HG03095 (cell line): ENCODE measurements around the gene SSTR1.

Source experiments
- ATAC-seq: cut with Tn5 transposase; IDR thresholded peaks from one replicate; pipeline ENCODE4 v1.9.1; 2021; ENCODE audit warnings: moderate library complexity; ENCODE audit not compliant: unreplicated experiment

The SSTR1 gene

DNA sequence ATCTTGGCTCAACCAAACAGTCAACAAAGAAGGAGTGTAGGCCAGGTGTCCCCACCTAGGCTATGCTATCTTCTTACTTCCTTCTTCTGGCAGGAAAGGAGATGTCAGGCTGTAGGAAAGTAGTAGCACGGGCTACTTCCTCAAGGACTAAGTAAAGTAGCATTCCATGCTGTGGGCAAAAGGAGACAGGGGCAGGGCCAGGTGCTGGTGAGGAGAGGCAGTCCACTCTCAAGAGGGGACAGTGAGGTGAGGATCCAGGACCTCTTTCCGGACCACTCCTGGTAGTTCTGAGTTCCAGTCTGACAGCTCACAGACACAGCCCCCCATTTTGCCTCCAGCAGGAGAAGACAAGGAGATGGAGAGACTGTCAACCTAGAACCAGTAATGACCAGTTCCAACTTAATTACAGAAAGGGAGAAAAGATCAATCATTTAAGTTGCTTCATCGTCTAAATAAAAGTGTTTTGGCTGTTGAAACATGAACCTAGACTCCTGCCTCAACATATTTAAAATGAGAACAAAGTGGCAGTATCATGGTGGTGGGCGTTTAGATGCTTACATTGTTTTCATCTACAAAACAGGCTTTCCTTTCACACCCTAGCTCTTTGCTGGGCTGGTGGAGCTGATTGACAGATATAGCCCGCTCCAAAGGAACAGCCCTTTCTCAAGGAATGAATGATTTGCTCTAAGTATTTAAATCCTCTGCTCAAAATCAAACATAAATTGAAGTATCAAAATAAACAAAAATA, 5.1 kb upstream of the SSTR1 start:
- ATAC-seq = no peak

DNA sequence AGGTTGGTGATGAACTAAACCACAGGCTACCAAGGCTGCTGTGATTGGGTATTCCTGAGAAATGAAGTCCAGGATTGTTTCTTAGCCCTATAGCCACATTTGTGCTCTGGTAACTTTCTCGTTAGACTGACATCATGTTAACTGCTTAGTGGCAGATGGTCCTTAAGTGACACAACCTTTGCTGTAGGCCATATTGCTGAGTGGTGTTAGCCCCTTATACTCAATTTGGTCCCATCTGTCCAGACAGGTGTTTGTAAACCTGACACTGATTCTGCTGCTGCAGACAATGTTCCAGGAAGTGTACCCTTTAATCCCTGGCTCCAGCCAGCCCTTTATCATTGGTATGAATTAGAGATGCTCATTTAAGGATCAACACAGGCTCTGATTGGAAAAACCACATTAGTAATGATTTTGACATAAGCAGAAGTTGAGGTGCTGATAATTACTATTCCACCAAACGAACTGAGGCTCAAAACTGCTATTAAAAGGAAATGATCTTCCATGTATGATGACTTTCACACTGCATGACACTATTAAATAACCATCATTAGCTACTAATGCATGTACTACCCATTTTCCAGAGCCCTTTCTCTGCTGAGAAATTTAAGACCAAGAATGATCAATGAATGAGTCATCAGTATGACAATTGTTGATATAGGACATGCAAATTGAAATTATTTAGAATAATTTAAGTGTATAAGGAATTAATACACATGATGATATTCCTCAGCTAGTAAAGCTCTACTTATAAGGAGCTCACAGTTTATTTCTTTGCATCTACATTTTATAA, 3.6 kb upstream of the SSTR1 start:
- ATAC-seq = no peak

DNA sequence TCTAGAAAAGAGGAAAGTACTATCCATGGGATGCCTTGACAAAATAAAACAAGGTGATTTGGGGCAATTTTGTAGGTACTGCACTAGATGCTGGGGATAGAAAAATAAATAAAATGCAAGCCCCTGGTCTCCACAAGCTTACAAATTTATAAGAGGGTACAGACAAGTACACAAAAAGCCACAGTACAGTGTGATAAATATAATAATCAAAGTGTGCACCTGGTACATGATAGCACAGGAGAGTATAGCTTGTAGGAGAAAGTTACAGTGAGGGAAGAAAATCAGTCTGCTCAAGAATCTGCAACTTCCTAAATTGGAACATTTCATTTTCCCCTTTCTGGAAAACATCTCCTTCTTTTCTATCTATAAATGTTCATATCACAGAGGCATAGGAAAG, 3.0 kb upstream of the SSTR1 start:
- ATAC-seq = no peak

DNA sequence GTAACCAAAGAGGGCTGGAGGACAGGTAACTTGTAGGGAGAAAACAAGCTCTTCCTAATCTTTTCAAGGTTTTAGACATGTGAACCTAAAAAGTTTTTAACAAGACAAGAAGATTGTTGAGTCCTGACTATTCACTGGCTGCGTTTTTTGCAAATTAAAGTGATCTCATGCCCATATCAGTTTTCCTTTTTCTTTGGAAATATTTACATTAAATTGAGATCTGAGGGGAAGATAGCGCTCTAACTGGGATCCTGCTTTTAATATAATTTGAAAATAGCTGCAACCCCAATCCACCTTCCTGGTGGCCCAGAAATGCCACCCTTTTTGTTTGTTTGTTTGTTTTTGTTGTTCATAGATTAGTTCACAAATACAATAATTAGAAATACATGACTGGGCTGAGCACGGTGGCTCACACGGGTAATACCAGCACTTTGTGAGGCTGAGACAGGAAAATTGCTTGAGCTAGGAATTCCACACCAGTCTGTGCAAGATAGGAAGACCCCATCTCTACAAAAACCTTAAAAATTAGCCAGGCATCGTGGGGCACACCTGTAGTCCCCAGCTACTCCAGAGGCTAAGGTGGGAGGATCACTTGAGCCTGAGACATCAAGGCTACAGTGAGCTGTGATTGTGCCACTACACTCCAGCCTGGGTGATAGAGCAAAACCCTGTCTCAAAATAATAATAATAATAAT, 2.4 kb upstream of the SSTR1 start:
- ATAC-seq = no peak

DNA sequence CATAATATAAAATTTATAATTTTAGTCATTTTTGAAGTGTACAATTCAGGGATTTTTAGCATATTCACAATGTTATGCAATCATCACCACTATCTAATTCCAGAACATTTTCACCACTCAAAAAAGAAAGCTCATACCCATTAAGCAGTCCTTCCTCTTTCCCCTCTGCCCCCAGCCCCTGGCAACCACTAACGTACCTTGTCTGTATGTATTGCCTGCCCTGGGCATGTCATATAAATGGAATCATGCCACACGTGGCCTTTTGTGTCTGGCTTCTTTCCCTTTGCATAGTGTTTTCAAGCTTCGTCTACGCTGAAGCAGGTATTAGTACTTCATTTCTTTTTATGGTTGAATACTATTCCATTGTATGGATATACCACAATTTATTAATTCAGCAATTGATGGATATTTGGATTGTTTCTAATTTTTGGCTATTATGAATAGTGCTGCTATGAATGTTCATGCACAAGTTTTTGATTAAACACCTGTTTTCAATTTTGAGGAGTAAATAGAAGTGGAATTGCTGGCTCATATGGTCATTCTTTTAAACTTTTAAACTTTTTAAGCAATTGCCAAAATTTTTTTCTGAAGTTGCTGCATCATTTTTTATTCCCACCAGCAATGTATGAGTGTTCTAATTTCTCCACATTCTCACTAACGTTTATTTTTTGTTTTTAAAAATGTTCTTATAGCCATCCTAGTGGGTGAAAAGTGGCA, 1.6 kb upstream of the SSTR1 start:
- ATAC-seq = no peak

DNA sequence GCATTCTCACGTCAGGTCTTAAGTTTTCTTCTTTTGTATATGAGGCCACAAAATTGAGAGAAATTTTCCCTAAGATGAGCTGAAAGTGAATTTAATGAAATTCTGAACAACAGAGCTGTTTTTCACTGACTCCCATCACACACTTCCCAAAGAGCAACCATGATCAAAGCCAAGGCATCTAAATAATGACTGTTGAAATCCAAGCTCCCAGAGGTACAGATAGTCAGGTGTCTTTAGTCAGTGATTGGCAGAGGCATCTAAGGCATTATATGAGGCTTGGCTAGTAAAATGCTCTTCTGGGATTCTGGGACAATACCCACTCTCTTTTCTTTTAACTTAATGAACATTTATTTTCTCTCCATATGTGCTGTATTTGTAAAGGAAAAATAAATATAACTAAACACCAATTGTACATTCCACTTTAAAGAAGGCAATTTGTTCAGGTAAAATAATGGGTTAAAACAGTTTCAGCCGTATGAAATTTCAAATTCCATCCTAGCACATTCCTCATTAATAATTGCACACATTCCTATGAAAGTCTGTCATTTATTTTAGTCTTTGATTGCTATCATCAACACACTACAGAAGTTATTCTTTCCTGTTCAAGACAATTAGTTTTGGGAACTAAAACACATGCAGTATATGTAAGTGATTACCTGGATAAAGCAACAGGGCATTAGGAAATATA, 871 bp upstream of the SSTR1 start:
- ATAC-seq = no peak

DNA sequence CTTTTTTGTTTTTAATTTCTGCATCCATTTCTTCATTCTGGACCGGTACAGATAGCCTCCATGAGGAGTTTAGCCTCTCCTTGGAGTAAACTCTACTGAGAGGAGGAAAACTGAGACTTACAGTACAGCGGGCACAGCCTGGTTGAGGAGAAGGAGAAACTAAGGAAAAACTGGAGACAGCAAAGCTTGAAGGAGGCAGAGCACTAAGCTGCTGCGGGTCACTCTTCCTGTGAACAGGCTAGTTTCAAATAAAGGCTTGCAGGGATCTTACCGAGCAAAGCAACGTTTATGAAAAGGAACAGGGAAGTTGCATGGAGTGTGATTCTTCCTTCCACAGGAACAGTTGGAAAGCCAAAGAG, 348 bp upstream of the SSTR1 start:
- ATAC-seq = no peak

DNA sequence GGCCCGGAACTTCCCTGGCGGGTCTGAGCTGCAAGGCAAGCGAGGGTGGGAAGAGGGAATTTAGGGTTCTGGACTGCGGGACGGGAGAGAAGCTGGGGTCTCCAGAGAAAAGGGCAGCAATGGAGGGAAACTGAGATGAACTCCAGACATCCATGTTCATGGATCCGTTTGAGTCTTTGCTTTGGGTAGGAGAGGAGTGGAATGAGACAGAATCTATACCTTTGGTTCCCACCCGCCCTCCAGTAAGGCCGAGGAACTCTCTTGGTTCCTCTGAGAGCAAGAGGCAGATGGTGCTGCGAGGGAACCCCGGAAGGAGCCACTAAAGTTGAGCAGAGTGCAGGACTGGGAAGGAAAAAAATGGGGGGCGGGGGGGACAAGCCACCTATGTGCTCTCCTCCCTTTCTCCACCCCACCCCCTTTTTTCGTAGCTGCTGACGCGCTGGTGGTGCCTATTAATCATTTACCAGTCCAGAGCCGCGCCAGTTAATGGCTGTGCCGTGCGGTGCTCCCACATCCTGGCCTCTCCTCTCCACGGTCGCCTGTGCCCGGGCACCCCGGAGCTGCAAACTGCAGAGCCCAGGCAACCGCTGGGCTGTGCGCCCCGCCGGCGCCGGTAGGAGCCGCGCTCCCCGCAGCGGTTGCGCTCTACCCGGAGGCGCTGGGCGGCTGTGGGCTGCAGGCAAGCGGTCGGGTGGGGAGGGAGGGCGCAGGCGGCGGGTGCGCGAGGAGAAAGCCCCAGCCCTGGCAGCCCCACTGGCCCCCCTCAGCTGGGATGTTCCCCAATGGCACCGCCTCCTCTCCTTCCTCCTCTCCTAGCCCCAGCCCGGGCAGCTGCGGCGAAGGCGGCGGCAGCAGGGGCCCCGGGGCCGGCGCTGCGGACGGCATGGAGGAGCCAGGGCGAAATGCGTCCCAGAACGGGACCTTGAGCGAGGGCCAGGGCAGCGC, 1.2 kb downstream of the SSTR1 start:
- no peak for ATAC-seq

DNA sequence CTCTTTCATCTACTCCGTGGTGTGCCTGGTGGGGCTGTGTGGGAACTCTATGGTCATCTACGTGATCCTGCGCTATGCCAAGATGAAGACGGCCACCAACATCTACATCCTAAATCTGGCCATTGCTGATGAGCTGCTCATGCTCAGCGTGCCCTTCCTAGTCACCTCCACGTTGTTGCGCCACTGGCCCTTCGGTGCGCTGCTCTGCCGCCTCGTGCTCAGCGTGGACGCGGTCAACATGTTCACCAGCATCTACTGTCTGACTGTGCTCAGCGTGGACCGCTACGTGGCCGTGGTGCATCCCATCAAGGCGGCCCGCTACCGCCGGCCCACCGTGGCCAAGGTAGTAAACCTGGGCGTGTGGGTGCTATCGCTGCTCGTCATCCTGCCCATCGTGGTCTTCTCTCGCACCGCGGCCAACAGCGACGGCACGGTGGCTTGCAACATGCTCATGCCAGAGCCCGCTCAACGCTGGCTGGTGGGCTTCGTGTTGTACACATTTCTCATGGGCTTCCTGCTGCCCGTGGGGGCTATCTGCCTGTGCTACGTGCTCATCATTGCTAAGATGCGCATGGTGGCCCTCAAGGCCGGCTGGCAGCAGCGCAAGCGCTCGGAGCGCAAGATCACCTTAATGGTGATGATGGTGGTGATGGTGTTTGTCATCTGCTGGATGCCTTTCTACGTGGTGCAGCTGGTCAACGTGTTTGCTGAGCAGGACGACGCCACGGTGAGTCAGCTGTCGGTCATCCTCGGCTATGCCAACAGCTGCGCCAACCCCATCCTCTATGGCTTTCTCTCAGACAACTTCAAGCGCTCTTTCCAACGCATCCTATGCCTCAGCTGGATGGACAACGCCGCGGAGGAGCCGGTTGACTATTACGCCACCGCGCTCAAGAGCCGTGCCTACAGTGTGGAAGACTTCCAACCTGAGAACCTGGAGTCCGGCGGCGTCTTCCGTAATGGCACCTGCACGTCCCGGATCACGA, 2.2 kb downstream of the SSTR1 start:
- no peak for ATAC-seq

DNA sequence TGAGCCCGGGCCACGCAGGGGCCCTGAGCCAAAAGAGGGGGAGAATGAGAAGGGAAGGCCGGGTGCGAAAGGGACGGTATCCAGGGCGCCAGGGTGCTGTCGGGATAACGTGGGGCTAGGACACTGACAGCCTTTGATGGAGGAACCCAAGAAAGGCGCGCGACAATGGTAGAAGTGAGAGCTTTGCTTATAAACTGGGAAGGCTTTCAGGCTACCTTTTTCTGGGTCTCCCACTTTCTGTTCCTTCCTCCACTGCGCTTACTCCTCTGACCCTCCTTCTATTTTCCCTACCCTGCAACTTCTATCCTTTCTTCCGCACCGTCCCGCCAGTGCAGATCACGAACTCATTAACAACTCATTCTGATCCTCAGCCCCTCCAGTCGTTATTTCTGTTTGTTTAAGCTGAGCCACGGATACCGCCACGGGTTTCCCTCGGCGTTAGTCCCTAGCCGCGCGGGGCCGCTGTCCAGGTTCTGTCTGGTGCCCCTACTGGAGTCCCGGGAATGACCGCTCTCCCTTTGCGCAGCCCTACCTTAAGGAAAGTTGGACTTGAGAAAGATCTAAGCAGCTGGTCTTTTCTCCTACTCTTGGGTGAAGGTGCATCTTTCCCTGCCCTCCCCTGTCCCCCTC, 3.0 kb downstream of the SSTR1 start:
- ATAC-seq = no peak

DNA sequence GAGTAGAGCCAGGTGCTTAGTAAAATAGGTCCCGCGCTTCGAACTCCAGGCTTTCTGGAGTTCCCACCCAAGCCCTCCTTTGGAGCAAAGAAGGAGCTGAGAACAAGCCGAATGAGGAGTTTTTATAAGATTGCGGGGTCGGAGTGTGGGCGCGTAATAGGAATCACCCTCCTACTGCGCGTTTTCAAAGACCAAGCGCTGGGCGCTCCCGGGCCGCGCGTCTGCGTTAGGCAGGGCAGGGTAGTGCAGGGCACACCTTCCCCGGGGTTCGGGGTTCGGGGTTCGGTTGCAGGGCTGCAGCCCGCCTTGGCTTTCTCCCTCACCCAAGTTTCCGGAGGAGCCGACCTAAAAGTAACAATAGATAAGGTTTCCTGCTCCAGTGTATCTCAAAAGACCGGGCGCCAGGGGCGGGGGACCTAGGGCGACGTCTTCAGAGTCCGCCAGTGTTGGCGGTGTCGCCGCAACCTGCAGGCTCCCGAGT, 3.6 kb downstream of the SSTR1 start:
- no peak for ATAC-seq

DNA sequence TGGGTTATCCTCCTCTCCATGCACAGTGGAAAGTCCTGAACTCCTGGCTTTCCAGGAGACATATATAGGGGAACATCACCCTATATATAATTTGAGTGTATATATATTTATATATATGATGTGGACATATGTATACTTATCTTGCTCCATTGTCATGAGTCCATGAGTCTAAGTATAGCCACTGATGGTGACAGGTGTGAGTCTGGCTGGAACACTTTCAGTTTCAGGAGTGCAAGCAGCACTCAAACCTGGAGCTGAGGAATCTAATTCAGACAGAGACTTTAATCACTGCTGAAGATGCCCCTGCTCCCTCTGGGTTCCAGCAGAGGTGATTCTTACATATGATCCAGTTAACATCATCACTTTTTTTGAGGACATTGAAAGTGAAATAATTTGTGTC, 4.4 kb downstream of the SSTR1 start:
- no peak for ATAC-seq

DNA sequence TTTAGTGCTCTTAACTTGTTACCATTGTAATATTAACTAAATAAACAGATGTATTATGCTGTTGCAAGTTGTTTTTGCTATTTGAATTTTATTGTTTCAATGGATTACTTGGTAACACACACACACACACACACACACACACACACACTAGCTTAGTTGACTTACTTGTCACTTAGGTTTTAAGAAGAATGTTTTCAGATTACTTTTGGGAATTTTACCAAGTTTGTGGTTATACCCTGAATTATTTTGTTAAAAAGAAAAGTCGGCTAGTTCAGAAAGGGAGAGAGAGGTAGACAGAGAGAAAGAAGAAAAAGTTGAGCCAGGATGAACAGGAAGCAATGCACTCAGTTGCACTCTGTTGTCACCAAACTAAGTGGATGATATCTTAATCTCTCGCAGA, 5.3 kb downstream of the SSTR1 start:
- ATAC-seq = no peak

DNA sequence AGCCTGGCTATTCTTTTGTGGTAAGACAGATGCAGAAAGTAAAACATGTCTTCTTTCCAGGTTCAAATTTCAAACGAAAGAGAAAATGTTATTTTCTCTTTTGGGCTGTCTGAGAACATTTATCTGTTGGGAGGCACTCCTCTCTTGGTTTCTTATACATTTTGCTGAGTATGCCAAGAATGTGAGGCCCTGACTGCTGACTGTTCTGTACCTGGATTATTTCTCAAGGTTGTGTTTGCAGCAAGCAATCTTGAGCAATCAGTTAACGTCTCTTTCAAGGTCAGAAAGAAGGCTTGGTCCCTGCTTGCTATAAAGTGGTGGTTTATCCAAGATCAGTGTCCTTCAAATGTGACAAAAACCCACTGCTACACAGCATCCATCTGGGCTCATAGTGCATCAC, 9.8 kb downstream of the SSTR1 start:
- ATAC-seq = no peak

DNA sequence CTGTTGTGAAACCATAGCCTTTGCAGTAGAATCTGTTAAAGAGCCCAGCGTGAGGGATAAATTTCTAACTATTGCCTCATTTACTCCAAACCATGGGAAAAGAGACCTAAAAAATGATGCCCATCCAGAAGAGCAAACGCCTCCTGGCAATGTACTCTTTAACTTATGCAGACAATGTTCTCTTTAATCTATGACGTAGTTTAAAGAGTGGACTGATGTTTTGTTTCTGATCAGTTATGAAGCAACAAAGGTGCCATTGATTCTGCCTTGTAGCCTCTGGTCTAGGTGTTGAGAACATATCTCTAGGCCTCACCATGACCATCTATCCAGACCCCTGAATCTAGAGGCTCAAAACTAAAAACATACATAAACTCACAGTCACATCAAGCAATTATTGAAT, 13.4 kb downstream of the SSTR1 start:
- no peak for ATAC-seq

DNA sequence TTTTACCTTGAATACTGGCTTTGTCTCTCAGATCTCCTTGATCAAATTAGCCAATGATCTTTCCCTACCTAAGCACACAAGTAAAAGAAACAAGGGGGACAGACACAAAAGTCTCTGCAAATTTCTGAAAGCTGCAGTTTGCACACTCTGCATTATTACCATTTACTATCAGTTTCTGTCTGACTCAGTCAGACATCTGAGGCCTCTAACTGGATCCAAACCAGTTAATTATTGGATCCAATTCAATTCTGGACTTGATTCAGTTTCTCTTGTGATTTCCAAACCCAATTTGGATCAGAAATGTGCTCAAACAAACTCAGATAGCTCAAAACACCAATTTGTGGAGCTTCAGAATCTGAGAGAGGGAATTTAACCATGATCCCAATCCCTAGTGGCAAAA, 16.6 kb downstream of the SSTR1 start:
- ATAC-seq = no peak

DNA sequence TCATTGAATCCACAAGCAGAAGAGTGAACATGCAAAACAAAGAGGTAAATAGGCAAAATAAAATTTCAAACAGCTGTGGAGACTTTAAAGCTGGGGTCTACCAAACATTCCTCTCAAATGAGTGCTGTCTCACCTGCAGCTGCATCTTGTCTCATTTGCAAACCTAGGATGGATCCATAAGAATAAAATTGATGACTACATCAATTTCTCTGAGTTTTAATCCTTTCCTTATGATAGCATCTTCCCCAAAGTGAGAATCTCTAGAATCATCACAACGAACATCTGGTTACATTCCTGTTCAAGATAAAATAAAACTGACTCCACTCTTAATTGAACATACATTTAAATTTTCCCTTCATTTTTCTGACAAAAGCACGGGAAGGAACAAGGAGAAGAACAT, 18.2 kb downstream of the SSTR1 start:
- no peak for ATAC-seq

DNA sequence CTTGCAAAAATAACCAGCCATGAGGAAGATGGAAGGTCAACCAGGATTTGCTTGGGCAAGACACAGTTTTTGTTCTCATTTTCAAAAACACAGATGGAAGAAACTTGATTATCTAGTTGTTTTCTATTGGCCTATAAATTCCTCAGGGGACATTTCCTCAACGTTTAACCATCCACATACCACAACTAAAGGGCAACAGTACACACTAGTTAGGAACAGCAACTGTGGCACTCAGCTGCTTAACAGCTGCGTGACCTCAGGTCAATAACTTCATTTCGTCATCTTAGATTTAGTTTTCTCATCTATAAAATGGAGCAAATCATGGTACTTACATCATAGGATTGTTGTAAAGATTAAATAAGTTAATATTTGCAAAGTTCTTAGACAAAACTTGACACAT, 18.7 kb downstream of the SSTR1 start:
- no peak for ATAC-seq
